Non-pigmented ciliary epithelial cell (primary cell): ENCODE results near the gene CRTAC1.

ENCODE experiments used
- DNase-seq: peaks from one replicate; pipeline ENCODE4 v3.0.0-alpha.2; 2010; ENCODE audit warnings: low read depth

CRTAC1 gene

GRCh38 chr10:97974526-97975525 is 55.6 kb downstream of the CRTAC1 start:
- DNase-seq: no peak

DNA sequence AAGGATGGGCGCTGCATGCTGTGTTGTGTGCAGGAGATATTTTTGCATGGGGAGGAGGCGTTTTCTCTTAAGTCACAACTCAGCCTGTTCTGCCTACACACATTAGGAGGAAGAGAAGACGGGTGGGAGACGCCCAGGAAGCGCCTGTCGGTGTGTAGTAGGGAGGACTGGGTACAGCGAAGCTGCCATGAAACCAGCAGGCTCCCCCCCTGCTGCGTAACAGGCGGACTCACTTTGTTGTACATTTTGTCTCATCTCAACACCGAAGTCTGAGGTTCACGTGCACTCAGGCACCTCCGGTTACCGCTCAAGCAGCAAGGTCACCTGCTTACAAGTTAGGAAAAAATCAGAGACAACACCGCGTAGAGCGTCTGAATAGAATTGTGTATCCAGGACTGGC is 56.3 kb downstream of the CRTAC1 start:
- DNase-seq: no peak

- DNase-seq: no peak
Measured at GRCh38 chr10:97969538-97970079, 60.8 kb downstream of the CRTAC1 start.

GRCh38 chr10:97964748-97965147 is 65.7 kb downstream of the CRTAC1 start:
- DNase-seq: no peak

- DNase-seq: no peak
Measured at GRCh38 chr10:97961945-97962344, 68.5 kb downstream of the CRTAC1 start.

GRCh38 chr10:97960269-97961056 is 70.0 kb downstream of the CRTAC1 start:
- DNase-seq: no peak

DNA sequence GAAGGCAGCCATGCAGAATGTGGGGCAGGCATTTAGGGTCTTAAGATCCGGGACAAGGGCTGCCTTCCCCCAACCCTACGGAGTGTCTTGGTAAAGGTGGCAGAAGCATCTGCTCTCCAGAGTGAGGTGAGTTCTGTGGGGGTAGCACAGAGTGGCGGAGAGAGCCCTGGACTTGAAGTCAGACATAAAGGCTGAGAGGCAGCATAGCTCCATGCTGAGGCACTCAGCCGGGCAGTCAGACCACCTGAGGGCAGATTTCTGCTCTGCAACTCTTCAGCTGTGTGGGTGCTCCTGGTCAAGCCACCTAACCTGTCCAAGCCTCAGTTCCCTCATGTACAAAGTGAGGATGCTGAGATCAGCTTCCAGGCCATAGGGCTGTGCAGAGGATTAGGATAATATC is 81.0 kb downstream of the CRTAC1 start:
- no peak for DNase-seq

GRCh38 chr10:97948822-97949221 is 81.6 kb downstream of the CRTAC1 start:
- no peak for DNase-seq

GRCh38 chr10:97944772-97945171 is 85.6 kb downstream of the CRTAC1 start:
- no peak for DNase-seq

GRCh38 chr10:97943294-97943693 is 87.1 kb downstream of the CRTAC1 start:
- no peak for DNase-seq

DNA sequence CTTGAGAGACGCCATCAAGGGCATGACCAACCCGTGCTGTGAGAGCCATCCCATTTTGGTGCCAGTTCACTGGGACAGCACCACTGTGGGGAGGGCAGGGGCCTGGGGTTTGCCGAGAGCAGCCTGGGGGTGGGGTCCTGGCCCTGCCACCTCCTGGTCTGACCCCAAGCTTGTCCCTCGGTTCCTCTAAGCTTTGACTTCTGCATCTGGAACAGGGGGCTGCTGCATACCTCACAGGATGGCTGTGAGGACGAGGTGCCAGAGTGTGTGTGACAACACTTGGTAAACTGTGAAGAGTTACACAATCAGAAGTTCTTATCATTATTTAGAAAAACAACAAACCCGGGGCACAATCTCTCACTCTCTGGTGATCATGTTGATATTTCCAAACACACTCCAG is 89.9 kb downstream of the CRTAC1 start:
- DNase-seq: no peak

DNA sequence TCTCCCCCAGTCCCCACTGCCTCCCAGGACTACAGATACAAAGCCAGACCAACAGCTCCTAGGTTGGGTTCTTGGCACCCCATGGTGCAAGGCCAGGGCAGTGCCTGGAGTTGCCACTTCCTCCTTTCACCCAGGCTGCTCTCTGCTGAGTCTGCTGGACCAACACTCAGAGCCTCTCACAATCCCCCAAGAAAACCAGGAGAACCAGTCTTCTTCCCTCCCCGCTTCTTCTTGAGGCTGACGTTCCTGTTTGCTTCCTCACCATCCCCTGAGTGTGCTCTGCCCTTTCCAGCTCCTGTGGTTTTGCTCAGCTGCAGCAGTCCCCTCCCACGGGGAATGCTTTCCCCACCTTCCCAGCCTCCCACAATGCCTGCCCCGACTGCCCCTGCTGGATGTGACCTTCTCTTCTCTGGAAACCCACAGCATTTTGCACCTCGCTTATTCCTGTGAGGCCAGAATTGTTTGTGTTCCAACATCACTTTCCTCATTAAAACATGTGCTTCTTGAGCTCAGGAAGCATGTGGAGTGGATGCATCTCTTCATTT is 90.9 kb downstream of the CRTAC1 start:
- DNase-seq: no peak

GRCh38 chr10:97937928-97938327 is 92.5 kb downstream of the CRTAC1 start:
- DNase-seq: no peak

DNA sequence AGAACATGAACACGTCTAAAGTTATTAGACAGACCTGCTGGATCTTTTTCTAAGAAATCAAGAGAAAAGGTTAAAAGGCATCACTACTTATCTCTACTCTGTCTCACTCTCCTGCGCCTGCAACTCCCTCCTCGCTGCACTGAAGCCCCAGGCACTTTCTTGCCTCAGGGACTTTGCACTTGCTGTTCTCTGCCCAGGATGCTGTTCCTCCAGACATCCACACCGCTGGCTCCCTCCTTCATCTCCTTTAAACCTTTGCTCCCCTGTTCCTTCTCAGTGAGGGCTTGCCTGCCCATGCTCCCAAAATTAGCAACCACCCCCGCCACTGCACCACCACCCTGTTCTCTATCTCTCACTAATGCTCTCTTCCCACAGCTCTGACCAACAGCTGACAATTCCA is 93.4 kb downstream of the CRTAC1 start:
- DNase-seq: no peak

DNA sequence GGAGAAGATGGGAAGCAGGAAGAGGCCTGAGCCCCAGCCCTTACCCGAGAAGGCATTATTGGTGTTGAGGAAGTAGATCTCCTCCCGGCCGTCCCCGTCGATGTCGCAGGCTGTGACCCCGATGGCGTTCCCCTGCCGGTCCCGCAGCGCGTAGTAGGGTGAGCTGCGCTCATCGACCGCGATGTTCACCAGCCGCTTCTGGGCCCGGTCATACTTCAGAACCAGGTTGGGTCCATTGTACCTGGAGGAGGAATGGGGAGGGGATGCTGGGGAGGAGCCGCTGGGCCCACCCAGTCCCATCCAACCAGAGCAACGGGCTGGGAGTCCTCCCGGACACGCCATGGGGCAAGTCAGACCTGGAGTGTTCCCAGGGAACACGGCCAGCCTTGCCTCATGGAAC is 94.3 kb downstream of the CRTAC1 start:
- DNase-seq: no peak

DNA sequence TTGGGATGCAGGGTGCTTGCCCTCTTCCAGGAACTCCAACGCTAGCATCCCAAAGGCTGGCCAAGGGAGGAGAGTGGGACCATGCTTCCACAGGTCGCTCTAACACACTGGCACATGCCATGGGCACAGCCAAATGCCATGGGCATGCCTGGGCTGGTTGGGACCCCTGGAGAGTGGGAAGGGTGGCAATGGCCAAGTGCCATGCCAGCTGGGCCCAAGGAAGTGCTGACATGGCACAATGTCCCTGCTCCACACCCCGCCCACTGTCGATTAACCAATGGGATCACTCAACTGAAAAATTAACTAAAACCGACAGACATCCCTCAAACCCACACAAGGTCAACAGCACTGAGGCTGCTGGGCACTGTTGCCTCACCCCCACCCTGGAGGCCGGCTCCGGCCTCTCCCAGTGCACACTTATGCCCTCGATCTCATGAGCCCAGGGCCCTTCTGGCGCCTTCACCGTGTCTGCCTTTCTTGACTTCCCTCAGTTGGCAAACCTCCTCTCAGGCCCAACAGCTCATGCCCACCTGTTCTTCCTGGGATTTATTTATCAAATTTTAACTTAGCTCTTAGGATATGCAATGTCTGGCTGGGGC is 97.4 kb downstream of the CRTAC1 start:
- DNase-seq: no peak

DNA sequence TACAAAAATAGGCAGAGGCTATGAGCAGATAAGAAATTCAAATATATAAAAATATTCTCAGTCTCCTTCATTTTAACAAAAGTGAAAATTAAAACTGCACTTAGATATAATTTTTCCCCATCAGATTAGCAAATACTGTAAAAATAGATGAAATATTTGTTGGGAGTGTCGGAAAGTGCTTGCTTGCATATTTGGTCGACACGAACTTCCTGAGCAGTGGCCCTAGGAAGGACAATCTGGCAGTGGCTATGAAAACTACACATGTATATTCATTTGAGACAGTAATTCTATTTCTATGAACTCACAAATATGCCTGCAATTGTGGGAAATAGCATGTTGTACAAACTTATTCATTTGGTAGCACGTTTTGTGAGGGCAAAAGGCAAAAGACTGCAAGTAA is 99.4 kb downstream of the CRTAC1 start:
- no peak for DNase-seq

- DNase-seq: no peak
Measured at GRCh38 chr10:97928897-97929296, 101.5 kb downstream of the CRTAC1 start.

- DNase-seq: no peak
Measured at GRCh38 chr10:97927622-97928021, 102.8 kb downstream of the CRTAC1 start.

- no peak for DNase-seq
Measured at GRCh38 chr10:97926055-97926454, 104.4 kb downstream of the CRTAC1 start.

GRCh38 chr10:97925308-97925938 is 105.0 kb downstream of the CRTAC1 start:
- DNase-seq: no peak

DNA sequence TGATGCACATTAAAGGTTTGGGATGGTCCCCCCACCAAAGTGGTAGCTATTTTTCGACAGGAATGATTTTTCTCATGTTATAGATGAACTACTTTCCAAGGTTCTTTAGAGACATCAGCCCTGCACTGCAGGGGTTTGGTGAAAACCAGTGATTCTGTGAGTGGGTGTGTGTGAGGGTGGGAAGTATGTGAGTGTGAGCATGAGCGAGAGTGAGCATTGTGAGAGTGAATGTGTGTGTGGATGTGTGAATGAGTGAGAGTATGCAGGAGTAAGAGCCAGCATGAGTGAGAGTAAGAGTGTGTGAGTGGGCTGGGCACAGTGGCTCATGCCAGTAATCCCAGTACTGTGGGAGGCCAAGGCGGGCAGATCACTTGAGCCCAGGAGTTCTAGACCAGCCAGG is 105.7 kb downstream of the CRTAC1 start:
- DNase-seq: no peak
